ENCODE data around the gene CTTNBP2. TPM values are rescaled to one million over a fixed set of nuclear protein-coding genes. Genes with fewer than 3 reads are reported as not detected.

Gene CTTNBP2
- total RNA-seq, 1 donor from 2014 or later = 9.5 TPM

DNA sequence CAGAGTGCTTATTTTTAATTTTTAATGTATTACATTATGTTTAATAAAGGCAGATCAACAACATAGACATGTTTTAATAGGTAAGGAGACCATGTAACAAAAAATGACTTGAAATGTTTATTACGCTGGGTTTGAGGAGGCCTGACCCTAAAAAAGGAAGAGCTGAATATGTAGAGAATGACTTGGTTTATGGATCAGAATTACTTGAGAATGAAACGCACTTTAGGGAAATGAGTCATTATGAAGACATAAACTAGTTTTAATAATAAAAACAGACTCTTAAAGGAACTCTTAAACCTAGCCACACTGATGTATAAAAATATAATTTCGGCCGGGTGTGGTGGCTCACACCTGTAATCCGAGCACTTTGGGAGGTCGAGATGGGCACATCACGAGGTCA is 56.5 kb downstream of the CTTNBP2 start:
- no peak for DNase-seq (ENCODE audit: low spot score, unreplicated experiment)
- no peak overlapping the region for H3K4me3 Mint-ChIP-seq (ENCODE audit: low read depth)
- no peaks in the 10 kb centered on the region for H3K4me1 Mint-ChIP-seq (ENCODE audit: low read depth)
- no peaks in the 10 kb centered on the region for H3K27me3 Mint-ChIP-seq
- no peaks in the 10 kb centered on the region for H3K36me3 Mint-ChIP-seq (ENCODE audit: insufficient read depth)
- TF ChIP-seq CTCF (IDR thresholded peaks at IDR 0.05; ENCODE audit: unreplicated experiment) = no peak
- H3K27ac Mint-ChIP-seq = no peak overlapping the region
- no peaks in the 10 kb centered on the region for H3K9me3 Mint-ChIP-seq (ENCODE audit: low read depth)

DNA sequence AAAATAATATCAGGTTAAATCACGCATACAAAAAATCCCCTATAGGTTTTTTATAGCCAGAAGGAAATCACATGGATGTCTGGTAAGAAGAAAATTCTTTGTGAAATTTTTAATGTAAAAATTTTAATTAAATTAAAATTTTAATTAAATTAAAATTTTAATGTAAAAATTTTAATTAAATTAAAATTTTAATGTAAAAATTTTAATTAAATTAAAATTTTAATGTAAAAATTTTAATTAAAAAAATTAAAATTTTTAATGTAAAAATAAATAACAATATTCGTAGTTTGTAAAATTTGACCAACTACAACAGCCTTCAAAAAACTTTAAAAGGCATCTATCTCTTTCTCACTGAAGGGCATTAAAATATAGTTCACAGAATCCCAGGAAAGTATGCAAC is 61.5 kb downstream of the CTTNBP2 start:
- DNase-seq (ENCODE audit: low spot score, unreplicated experiment) = no peak
- no peak for TF ChIP-seq CTCF (IDR thresholded peaks at IDR 0.05; ENCODE audit: unreplicated experiment)
- Mint-ChIP-seq H3K4me3 (ENCODE audit: low read depth) (no peak overlapping the region), H3K4me1 (ENCODE audit: low read depth) (peaks cover 4% of the 10 kb centered on the region), H3K27me3 (no peaks in the 10 kb centered on the region), H3K9me3 (ENCODE audit: low read depth) (no peaks in the 10 kb centered on the region), H3K36me3 (ENCODE audit: insufficient read depth) (no peaks in the 10 kb centered on the region), H3K27ac (no peak overlapping the region)

DNA sequence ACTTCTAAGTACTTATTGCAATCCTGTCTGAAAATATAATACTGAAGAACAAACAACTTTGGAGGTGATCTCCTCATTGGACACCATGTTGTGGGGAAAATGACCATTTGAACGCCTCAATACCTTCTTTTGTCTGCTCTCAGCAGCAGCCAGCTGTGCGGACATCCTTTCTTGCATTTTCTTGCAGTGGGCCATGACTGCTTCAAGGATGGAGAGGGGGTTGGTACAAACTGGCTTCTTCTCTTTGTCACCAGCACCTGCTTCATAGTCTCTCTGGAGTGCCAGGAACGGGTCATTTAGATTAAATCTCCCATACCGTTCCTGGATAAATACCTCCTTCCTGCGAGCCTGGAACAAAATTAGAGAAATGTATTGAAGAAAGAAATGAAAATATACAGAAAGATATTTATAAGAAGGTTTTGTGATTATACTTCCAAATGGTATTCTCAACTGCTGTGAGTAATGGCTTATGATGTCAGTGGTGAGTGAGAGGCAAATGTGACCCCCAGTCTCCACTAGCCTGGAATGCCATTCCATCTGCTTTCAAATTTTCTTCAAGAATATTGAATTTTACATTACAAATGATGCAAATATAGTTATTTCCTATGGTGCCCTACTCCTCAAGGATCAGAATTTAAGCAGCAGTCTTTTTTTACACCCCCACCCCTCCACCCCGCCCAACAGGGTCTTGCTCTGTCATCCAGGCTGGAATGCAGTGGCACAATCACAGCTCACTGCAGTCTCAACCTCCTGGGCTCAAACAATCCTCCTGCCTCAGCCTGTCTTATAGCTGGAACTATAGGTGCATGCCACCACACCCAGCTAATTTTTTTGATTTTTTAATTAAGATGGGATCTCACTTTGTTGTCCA is 62.4 kb downstream of the CTTNBP2 start:
- TF ChIP-seq CTCF (IDR thresholded peaks at IDR 0.05; ENCODE audit: unreplicated experiment) = no peak
- Mint-ChIP-seq H3K27me3 (no peaks in the 10 kb centered on the region), H3K36me3 (ENCODE audit: insufficient read depth) (no peaks in the 10 kb centered on the region), H3K9me3 (ENCODE audit: low read depth) (no peaks in the 10 kb centered on the region), H3K4me1 (ENCODE audit: low read depth) (peaks cover 4% of the 10 kb centered on the region), H3K27ac (no peak overlapping the region), H3K4me3 (ENCODE audit: low read depth) (no peak overlapping the region)
- DNase-seq (ENCODE audit: low spot score, unreplicated experiment) = no peak

GRCh38 chr7:117809958-117810357 is 63.3 kb downstream of the CTTNBP2 start:
- no peaks in the 10 kb centered on the region for H3K36me3 Mint-ChIP-seq (ENCODE audit: insufficient read depth)
- no peak for DNase-seq (ENCODE audit: low spot score, unreplicated experiment)
- TF ChIP-seq CTCF (IDR thresholded peaks at IDR 0.05; ENCODE audit: unreplicated experiment) = no peak
- no peaks in the 10 kb centered on the region for H3K9me3 Mint-ChIP-seq (ENCODE audit: low read depth)
- peaks cover 4% of the 10 kb centered on the region for H3K4me1 Mint-ChIP-seq (ENCODE audit: low read depth)
- no peak overlapping the region for H3K27ac Mint-ChIP-seq
- no peak overlapping the region for H3K4me3 Mint-ChIP-seq (ENCODE audit: low read depth)
- H3K27me3 Mint-ChIP-seq = no peaks in the 10 kb centered on the region

- DNase-seq (ENCODE audit: low spot score, unreplicated experiment) = no peak
Observed at GRCh38 chr7:117808910-117809705, 64.1 kb downstream of the CTTNBP2 start.

More at GRCh38 chr7:117808910-117809705, 64.1 kb downstream of the CTTNBP2 start:
- Mint-ChIP-seq H3K4me1 (ENCODE audit: low read depth) (peaks cover 4% of the 10 kb centered on the region), H3K27ac (no peak overlapping the region), H3K36me3 (ENCODE audit: insufficient read depth) (no peaks in the 10 kb centered on the region), H3K4me3 (ENCODE audit: low read depth) (no peak overlapping the region), H3K27me3 (no peaks in the 10 kb centered on the region), H3K9me3 (ENCODE audit: low read depth) (no peaks in the 10 kb centered on the region)
- no peak for TF ChIP-seq CTCF (IDR thresholded peaks at IDR 0.05; ENCODE audit: unreplicated experiment)
